SK-N-SH (cell line): ENCODE results near the gene KRTAP11-1. TPM values are rescaled to one million over a fixed set of nuclear protein-coding genes. Genes with fewer than 3 reads are reported as not detected.
A peak's percentile ranks its signal among the peaks of the same experiment; 100 is the strongest.

Source experiments
- CTCF ChIA-PET: fragments of 300-600, 350-600 bp; formaldehyde crosslinking; extraction: SDS; loops from one replicate; lab custom pipeline; 2021; lab: Yijun Ruan, JAX
- POLR2A ChIA-PET: fragments of 350-600 bp; sonication (Branson Sonifier 250); formaldehyde crosslinking; extraction: SDS; loops from one replicate; lab custom pipeline; 2020; ENCODE audit warnings: antibody characterized with exemption, inconsistent platforms; lab: Yijun Ruan, JAX
- DNase-seq: peaks from one replicate; pipeline ENCODE4 v3.0.0; 2012
- H2AFZ ChIP-seq: fragments of 200-600 bp; sonication (generic); 2 replicates; pipeline ENCODE4 v1.8.1; 2016; ENCODE audit warnings: antibody characterized with exemption, mild to moderate bottlenecking, low read depth
- H3F3A ChIP-seq: fragments of 200-600 bp; sonication (generic); replicated peaks from 2 replicates; pipeline ENCODE3; 2016; ENCODE audit warnings: antibody characterized with exemption, mild to moderate bottlenecking; ENCODE audit not compliant: insufficient read depth
- H3K27ac ChIP-seq, 2 experiments: fragments of 200-500 bp in 1 of 2; fragments of 200-600 bp in 1 of 2; sonication (Bioruptor generic) in 1 of 2; sonication (generic), shearing (Covaris generic) in 1 of 2; 2 replicates each; pipeline versions ENCODE4 v1.5.1 to v1.6.1; 2014 to 2016; ENCODE audit warnings: low read depth in 2 of 2, inconsistent platforms in 1 of 2, low read length in 1 of 2, mild to moderate bottlenecking in 1 of 2, mixed read lengths in 1 of 2
- H3K27me3 ChIP-seq: fragments of 200-600 bp; sonication (generic), shearing (Covaris generic); 2 replicates; pipeline ENCODE4 v1.6.1; 2016; ENCODE audit warnings: mixed run types; ENCODE audit not compliant: insufficient read depth
- H3K36me3 ChIP-seq, 2 experiments: fragments of 200-500 bp in 1 of 2; fragments of 200-600 bp in 1 of 2; sonication (Bioruptor generic) in 1 of 2; sonication (generic) in 1 of 2; replicated peaks in 1 of 2; 2 replicates each; pipeline versions ENCODE3 to v1.5.1; 2014 to 2016; ENCODE audit warnings: low read length in 1 of 2, mild to moderate bottlenecking in 1 of 2; ENCODE audit not compliant: insufficient read depth in 2 of 2, control insufficient read depth in 1 of 2
- H3K4me1 ChIP-seq, 2 experiments: fragments of 200-500 bp in 1 of 2; fragments of 200-600 bp in 1 of 2; sonication (Bioruptor generic) in 1 of 2; sonication (generic), shearing (Covaris generic) in 1 of 2; 2 replicates each; pipeline versions ENCODE4 v1.5.1 to v1.6.1; 2014 to 2016; ENCODE audit warnings: low read depth in 1 of 2, low read length in 1 of 2, mixed run types in 1 of 2; ENCODE audit not compliant: insufficient read depth in 2 of 2, control insufficient read depth in 1 of 2
- H3K4me2 ChIP-seq: fragments of 200-600 bp; sonication (generic), shearing (Covaris generic); 2 replicates; pipeline ENCODE4 v1.6.1; 2017; ENCODE audit warnings: mixed run types
- H3K4me3 ChIP-seq, 2 experiments: fragments of 200-500 bp in 1 of 2; fragments of 200-600 bp in 1 of 2; sonication (Bioruptor generic) in 1 of 2; sonication (generic), shearing (Covaris generic) in 1 of 2; 2 replicates each; pipeline versions ENCODE4 v1.5.1 to v1.8.1; 2014 to 2016; ENCODE audit warnings: low read depth in 2 of 2, inconsistent platforms in 1 of 2, low read length in 1 of 2, mild to moderate bottlenecking in 1 of 2, mixed read lengths in 1 of 2, moderate library complexity in 1 of 2
- H3K79me2 ChIP-seq: fragments of 200-600 bp; sonication (generic); 2 replicates; pipeline ENCODE4 v1.8.1; 2017; ENCODE audit warnings: mild to moderate bottlenecking; ENCODE audit not compliant: insufficient read depth
- H3K9ac ChIP-seq: fragments of 200-600 bp; sonication (generic); 2 replicates; pipeline ENCODE4 v1.6.1; 2017; ENCODE audit warnings: mixed run types
- H3K9me2 ChIP-seq: fragments of 200-600 bp; sonication (generic); 2 replicates; pipeline ENCODE4 v1.6.1; 2017; ENCODE audit warnings: mixed run types
- H3K9me3 ChIP-seq: fragments of 200-600 bp; sonication (generic); 2 replicates; pipeline ENCODE4 v1.6.1; 2017; ENCODE audit warnings: mixed run types, mild to moderate bottlenecking, moderate library complexity
- H4K20me1 ChIP-seq: fragments of 200-600 bp; sonication (generic); 2 replicates; pipeline ENCODE4 v1.6.1; 2017; ENCODE audit warnings: mild to moderate bottlenecking, mixed run types; ENCODE audit not compliant: insufficient read depth
- CHD2 ChIP-seq: fragments of 150-350 bp; IDR thresholded peaks from 2 replicates; pipeline ENCODE4 v1.6.1; 2018; ENCODE audit warnings: low read length; ENCODE audit not compliant: partially characterized antibody
- EZH2phosphoT487 ChIP-seq: fragments of 200-600 bp; sonication (generic); IDR thresholded peaks from 2 replicates; pipeline ENCODE4 v1.6.1; 2017; ENCODE audit warnings: low read depth, mixed run types, mild to moderate bottlenecking, antibody characterized with exemption, moderate library complexity, borderline replicate concordance
- FOSL2 ChIP-seq: IDR thresholded peaks from 2 replicates; pipeline ENCODE4 v1.4.0; 2012; ENCODE audit warnings: low read depth, mild to moderate bottlenecking, moderate library complexity, borderline replicate concordance
- FOXM1 ChIP-seq: IDR thresholded peaks from 2 replicates; pipeline ENCODE4 v1.4.0; 2012; ENCODE audit warnings: low read depth, mild to moderate bottlenecking
- GABPA ChIP-seq: IDR thresholded peaks from 2 replicates; pipeline ENCODE4 v1.4.0; 2012; ENCODE audit warnings: low read depth, mild to moderate bottlenecking
- JUND ChIP-seq: IDR thresholded peaks from 2 replicates; pipeline ENCODE4 v1.4.0; 2012
- MEF2A ChIP-seq: IDR thresholded peaks from 2 replicates; pipeline ENCODE4 v1.4.0; 2012; ENCODE audit warnings: low read depth, borderline replicate concordance
- NFIC ChIP-seq: IDR thresholded peaks from 2 replicates; pipeline ENCODE4 v1.4.0; 2012; ENCODE audit warnings: borderline replicate concordance
- NRF1 ChIP-seq: IDR thresholded peaks from 2 replicates; pipeline ENCODE4 v1.6.1; 2012; ENCODE audit warnings: low read depth, mild to moderate bottlenecking, low read length
- POLR2AphosphoS5 ChIP-seq: IDR thresholded peaks from 2 replicates; pipeline ENCODE4 v1.6.1; 2012; ENCODE audit warnings: low read depth, low read length
- RAD21 ChIP-seq: IDR thresholded peaks from 2 replicates; pipeline ENCODE4 v1.6.1; 2012; ENCODE audit warnings: mild to moderate bottlenecking, low read length
- RCOR1 ChIP-seq: fragments of 150-350 bp; IDR thresholded peaks from 2 replicates; pipeline ENCODE4 v1.6.1; 2017; ENCODE audit warnings: antibody characterized with exemption, low read length
- RFX5 ChIP-seq: IDR thresholded peaks from 2 replicates; pipeline ENCODE4 v1.6.1; 2012; ENCODE audit warnings: mild to moderate bottlenecking, improper control_type of control experiment, low read length
- RXRA ChIP-seq: IDR thresholded peaks from 2 replicates; pipeline ENCODE4 v1.4.0; 2012; ENCODE audit warnings: low read depth, mild to moderate bottlenecking, borderline replicate concordance
- SMC3 ChIP-seq: IDR thresholded peaks from 2 replicates; pipeline ENCODE4 v1.6.1; 2012; ENCODE audit warnings: low read depth, low read length, improper control_type of control experiment
- TAF1 ChIP-seq: IDR thresholded peaks from 2 replicates; pipeline ENCODE4 v1.6.1; 2012; ENCODE audit warnings: low read depth, mild to moderate bottlenecking, low read length, moderate library complexity, borderline replicate concordance
- TEAD4 ChIP-seq: IDR thresholded peaks from 2 replicates; pipeline ENCODE4 v1.4.0; 2012; ENCODE audit warnings: mild to moderate bottlenecking, borderline replicate concordance; ENCODE audit not compliant: insufficient read depth
- YY1 ChIP-seq: IDR thresholded peaks from 2 replicates; pipeline ENCODE4 v1.4.0; 2012; ENCODE audit warnings: low read depth, mild to moderate bottlenecking
- WGBS: methylation state at CpG from one replicate; pipeline ENCODE4 v1.1.6; 2017; ENCODE audit warnings: low lambda C conversion rate; 5-methylcytosine and 5-hydroxymethylcytosine counted together
- polyA plus RNA-seq, 3 experiments: library from polyadenylated mRNA; depleted of rRNA; stranded (reverse); fragments of >200 nt; gene quantifications; 2 replicates each; pipeline ENCODE4 v1.2.3, GENCODE V29; 2012
- TF ChIP-seq, protein P1 (sequence below): fragments of 200-600 bp; sonication (generic); IDR thresholded peaks from 2 replicates; pipeline ENCODE4 v1.6.1; 2017; ENCODE audit warnings: antibody characterized with exemption, mild to moderate bottlenecking, moderate library complexity
- TF ChIP-seq, protein P2 (sequence below): IDR thresholded peaks from 2 replicates; pipeline ENCODE4 v1.4.0; 2012; ENCODE audit warnings: low read depth
- TF ChIP-seq, protein P3 (sequence below): IDR thresholded peaks from 2 replicates; pipeline ENCODE4 v1.4.0; 2012; ENCODE audit warnings: low read depth, borderline replicate concordance
- TF ChIP-seq, protein P4 (sequence below): IDR thresholded peaks from 2 replicates; pipeline ENCODE4 v1.4.0; 2012; ENCODE audit warnings: low read depth, borderline replicate concordance
- TF ChIP-seq, protein P5 (sequence below): IDR thresholded peaks from 2 replicates; pipeline ENCODE4; 2012

The KRTAP11-1 gene
- polyA plus RNA-seq, 1 of the 3 experiments (the other 2 are of a cell fraction): not detected

DNA sequence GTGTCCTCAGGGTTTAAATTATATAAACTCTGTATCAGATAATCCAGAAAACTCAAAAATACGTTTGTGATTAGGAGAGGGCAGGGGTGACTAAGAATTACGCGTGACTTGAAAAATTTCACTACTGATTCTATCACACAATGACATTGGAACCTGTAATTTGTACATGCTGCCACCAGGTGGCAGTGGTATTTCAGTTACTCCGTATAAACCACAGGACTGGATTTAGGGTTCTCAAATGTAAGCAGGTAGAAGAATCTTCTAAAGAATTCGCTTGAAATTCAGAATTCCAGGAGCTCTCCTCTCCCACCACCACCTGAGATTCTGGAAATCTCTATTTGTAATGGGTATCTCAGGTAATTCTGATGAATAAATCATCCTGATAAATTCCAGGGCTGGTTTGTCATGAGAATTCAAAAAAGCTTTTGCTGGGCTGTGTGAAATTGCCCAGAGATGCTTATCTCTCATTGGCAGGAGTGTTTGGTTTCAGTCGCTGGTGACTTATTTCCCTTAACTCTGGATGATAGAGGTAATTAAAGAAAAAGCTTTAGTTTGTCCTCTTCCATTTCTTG lies 50.1 kb downstream of the KRTAP11-1 start:
- H3K9me2 ChIP-seq: no peaks in the 10 kb centered on the region
- TF ChIP-seq CHD2: no peak
- TF ChIP-seq TAF1: no peak
- TF ChIP-seq, protein P1, sequence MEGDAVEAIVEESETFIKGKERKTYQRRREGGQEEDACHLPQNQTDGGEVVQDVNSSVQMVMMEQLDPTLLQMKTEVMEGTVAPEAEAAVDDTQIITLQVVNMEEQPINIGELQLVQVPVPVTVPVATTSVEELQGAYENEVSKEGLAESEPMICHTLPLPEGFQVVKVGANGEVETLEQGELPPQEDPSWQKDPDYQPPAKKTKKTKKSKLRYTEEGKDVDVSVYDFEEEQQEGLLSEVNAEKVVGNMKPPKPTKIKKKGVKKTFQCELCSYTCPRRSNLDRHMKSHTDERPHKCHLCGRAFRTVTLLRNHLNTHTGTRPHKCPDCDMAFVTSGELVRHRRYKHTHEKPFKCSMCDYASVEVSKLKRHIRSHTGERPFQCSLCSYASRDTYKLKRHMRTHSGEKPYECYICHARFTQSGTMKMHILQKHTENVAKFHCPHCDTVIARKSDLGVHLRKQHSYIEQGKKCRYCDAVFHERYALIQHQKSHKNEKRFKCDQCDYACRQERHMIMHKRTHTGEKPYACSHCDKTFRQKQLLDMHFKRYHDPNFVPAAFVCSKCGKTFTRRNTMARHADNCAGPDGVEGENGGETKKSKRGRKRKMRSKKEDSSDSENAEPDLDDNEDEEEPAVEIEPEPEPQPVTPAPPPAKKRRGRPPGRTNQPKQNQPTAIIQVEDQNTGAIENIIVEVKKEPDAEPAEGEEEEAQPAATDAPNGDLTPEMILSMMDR: peak; percentile 58
- no peak for TF ChIP-seq NRF1
- no peak for TF ChIP-seq FOSL2
- no peak for TF ChIP-seq JUND
- TF ChIP-seq FOXM1: no peak
- no peak for TF ChIP-seq RCOR1
- no peak for TF ChIP-seq RXRA
- no peak for TF ChIP-seq MEF2A
- TF ChIP-seq YY1: no peak
- TF ChIP-seq SMC3: peak; percentile 25; the same call in 1 of the 2 replicates
- TF ChIP-seq, protein P2, sequence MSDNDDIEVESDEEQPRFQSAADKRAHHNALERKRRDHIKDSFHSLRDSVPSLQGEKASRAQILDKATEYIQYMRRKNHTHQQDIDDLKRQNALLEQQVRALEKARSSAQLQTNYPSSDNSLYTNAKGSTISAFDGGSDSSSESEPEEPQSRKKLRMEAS: no peak
- no peak for TF ChIP-seq NFIC
- TF ChIP-seq POLR2AphosphoS5: no peak
- TF ChIP-seq, protein P3, sequence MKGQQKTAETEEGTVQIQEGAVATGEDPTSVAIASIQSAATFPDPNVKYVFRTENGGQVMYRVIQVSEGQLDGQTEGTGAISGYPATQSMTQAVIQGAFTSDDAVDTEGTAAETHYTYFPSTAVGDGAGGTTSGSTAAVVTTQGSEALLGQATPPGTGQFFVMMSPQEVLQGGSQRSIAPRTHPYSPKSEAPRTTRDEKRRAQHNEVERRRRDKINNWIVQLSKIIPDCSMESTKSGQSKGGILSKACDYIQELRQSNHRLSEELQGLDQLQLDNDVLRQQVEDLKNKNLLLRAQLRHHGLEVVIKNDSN: no peak
- no peak for TF ChIP-seq GABPA
- TF ChIP-seq RFX5: no peak
- TF ChIP-seq EZH2phosphoT487: no peak
- TF ChIP-seq, protein P4, sequence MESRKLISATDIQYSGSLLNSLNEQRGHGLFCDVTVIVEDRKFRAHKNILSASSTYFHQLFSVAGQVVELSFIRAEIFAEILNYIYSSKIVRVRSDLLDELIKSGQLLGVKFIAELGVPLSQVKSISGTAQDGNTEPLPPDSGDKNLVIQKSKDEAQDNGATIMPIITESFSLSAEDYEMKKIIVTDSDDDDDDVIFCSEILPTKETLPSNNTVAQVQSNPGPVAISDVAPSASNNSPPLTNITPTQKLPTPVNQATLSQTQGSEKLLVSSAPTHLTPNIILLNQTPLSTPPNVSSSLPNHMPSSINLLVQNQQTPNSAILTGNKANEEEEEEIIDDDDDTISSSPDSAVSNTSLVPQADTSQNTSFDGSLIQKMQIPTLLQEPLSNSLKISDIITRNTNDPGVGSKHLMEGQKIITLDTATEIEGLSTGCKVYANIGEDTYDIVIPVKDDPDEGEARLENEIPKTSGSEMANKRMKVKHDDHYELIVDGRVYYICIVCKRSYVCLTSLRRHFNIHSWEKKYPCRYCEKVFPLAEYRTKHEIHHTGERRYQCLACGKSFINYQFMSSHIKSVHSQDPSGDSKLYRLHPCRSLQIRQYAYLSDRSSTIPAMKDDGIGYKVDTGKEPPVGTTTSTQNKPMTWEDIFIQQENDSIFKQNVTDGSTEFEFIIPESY: no peak
- TF ChIP-seq TEAD4: no peak
- TF ChIP-seq, protein P5, sequence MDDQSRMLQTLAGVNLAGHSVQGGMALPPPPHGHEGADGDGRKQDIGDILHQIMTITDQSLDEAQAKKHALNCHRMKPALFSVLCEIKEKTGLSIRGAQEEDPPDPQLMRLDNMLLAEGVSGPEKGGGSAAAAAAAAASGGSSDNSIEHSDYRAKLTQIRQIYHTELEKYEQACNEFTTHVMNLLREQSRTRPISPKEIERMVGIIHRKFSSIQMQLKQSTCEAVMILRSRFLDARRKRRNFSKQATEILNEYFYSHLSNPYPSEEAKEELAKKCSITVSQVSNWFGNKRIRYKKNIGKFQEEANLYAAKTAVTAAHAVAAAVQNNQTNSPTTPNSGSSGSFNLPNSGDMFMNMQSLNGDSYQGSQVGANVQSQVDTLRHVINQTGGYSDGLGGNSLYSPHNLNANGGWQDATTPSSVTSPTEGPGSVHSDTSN: no peak
- TF ChIP-seq RAD21: peak; percentile 43
- WGBS: 9% methylated on average over 6 of the region's 6 CpGs
- H3K4me1 ChIP-seq: no peaks in the 10 kb centered on the region
- POLR2A ChIA-PET: no interaction called here
- no peak overlapping the region for H2AFZ ChIP-seq
- no peaks in the 10 kb centered on the region for H3F3A ChIP-seq
- peak; percentile 21 for DNase-seq
- no peaks in the 10 kb centered on the region for H3K27me3 ChIP-seq
- H3K9me3 ChIP-seq: no peaks in the 10 kb centered on the region
- H3K36me3 ChIP-seq: no peaks in the 10 kb centered on the region
- no peaks in the 10 kb centered on the region for H4K20me1 ChIP-seq
- H3K4me2 ChIP-seq: no peak overlapping the region
- no peak overlapping the region; a peak in 1 of 4 replicates for H3K4me3 ChIP-seq
- no peak overlapping the region for H3K9ac ChIP-seq
- CTCF ChIA-PET: interaction anchor here (0.7 to 1.2 kb wide), 4 partner anchors 42 to 259 kb away, joined by 3 read pairs; no protein-coding TSS in a partner anchor
- no peaks in the 10 kb centered on the region for H3K79me2 ChIP-seq
- no peak overlapping the region for H3K27ac ChIP-seq
